HG03354 (cell line): ENCODE measurements around the gene STAT5A.
A peak's percentile ranks its signal among the peaks of the same experiment; 100 is the strongest.
"Not testable (repeated sequence)": the region's sequence is repeated elsewhere in the genome, so short reads cannot be mapped to it uniquely, and the experiment has no call there.

Experiments
- ATAC-seq: cut with Tn5 transposase; IDR thresholded peaks from one replicate; pipeline ENCODE4 v1.9.1; 2021; ENCODE audit warnings: mild to moderate bottlenecking; ENCODE audit not compliant: unreplicated experiment, poor library complexity, severe bottlenecking

Gene STAT5A

GRCh38 chr17:42283241-42284023 lies 4.9 kb upstream of the STAT5A start:
- ATAC-seq: no peak

- ATAC-seq: no peak
Observed at GRCh38 chr17:42284024-42284369, 4.3 kb upstream of the STAT5A start.

DNA sequence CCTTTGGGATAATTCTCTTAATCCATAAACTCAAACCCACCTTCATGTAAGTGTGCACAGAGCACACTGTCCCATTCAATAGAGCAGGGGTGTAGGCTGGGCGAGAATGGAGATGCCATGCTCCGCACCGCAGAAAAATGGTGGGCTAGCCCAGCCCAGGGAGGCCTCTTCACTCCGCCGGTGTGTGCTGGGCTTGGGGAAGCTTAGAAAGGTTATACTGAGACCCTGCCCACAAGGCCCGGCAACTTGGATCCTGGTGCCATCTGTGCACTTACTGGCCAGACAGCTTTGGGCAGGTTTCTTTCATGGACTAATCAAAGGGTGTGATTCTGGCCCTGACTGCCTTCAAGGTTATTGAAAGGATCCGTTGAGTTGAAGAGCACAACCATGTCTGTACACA lies 3.7 kb upstream of the STAT5A start:
- ATAC-seq: no peak

DNA sequence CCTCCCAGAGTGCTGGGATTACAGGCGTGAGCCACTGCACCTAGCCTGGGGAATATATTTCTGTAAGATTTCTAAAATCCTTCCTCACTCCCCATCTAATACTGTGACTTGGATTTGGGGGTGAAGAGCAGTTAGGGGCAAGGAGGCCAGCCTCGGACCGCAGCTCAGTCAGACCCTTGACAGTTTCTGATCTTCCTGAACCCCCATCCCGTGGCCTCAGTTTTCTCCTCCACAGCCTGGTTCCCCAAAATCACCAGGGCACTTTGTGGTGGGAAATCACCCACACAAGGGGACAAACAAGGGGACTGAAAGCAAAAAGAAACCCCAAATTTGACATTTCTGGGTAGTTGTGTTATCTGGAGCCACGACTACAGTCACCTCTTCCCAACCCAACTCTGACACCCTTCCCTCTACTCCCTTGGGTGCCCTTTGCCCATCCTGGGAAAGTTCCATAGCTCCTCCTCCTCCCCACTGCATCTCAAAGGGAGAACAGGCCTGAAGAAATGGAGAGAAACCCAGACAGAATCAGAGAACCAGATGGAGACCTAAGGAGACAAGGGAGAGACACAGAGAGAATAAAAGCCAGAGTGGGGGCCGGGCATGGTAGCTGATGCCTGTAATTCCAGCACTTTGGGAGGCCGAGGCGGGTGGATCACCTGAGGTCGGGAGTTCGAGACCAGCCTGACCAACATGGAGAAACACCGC lies 2.8 kb upstream of the STAT5A start:
- no peak for ATAC-seq

DNA sequence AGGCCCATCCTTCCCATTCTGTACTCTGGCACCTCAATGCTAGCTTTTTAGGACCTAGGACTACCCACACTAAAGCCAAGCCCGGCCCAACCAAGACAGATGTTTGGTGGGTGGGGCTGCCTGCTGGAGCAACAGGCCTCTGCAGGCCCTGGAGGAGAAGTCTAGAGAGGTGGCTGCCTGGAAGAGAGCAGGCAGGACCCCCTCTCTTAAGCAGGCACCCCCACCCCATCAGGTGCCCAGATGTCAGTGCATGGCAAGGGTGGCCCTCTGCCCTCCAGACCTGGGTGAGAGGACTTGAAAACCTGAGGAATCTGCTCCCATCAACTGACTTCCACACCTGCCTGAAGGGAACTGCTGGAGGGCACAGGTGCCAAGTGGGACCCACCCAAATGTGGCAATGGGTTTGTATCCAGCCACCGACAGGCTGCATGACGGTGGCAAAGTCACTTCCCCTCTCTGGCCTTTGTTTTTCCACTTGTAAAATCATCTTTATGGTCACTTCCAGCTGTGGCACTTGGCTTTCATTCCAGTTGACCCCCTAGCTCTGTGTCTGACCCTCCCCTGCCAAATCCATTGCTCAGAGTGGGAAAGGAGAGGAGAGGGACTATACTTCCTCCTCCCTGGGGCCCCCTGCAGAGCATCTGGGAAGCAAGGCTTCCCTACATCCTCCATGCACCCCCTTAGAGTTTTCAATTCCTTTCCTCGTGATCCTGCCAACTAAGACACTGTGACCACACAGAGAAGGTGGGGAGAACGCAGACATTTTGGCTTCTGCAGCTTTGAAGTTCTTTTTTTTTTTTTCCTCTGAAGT lies 1.7 kb upstream of the STAT5A start:
- no peak for ATAC-seq

DNA sequence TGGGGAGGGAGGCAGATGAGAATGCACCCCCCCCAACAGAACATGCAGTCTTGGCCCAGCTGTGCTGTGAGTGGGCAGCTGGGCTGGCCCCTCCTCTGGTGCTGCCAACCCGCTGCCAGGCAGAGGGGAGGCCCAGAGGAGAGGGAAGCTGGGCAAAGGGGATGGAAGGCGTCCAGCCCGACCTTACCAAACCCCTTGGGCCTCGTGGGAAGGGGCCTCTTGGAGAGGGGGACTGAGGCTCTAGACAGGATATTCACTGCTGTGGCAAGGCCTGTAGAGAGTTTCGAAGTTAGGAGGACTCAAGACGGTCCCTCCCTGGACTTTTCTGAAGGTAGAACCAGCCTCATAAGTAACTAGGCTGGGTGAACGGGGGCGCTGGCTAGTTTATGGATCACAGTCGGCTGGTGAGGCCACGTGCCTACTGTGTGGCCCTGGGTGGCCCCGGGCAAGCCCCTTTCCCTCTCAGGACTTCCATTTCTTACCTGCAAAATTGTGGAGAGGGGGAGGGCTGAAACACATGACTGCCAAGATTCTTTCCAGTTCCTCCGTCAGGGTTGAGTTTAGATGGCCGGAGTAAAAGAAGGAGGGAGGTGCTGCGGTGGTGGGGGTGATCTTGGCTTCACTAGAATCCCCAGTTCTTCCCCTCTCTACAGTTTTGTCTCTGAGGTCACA lies 857 bp upstream of the STAT5A start:
- ATAC-seq: peak; percentile 21

- peak; percentile 25 for ATAC-seq
Observed at GRCh38 chr17:42288803-42289610, 709 bp downstream of the STAT5A start.

- no peak for ATAC-seq
Observed at GRCh38 chr17:42289611-42290181, 1.4 kb downstream of the STAT5A start.

DNA sequence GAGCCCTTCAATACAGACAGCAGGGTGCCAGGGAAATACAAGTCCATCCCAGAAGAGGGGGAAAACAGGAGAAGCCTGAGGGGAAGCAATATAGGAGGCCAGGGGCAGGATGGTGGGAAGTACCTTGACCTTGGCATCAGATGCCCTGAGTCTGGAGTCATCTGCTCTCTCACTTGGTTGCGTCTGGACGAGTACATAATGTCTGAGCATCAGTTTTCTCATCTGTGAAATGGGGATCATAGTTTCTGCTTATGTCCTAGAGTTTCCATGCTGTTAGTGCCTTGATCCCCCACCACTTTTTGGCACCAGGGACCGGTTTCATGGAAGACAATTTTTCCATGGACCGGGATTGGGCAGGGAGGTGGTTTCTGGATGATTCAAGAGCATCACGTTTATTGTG lies 2.3 kb downstream of the STAT5A start:
- ATAC-seq: no peak

DNA sequence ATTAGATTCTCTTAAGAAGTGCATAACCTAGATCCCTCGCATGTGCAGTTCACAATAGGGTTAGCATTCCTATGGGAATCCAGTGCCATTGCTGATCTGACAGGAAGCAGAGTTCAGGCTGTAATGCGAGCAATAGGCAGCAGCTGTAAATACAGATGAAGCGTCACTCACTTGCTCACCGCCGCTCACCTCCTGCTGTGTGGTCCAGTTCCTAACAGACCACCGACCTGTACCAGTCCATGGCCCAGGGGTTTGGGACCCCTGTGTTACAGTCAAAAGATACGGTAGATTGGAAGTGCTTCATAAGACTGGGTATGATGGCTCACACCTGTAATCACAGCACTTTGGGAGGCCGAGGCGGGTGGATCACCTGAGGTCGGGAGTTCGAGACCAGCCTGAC lies 2.8 kb downstream of the STAT5A start:
- ATAC-seq: no peak

DNA sequence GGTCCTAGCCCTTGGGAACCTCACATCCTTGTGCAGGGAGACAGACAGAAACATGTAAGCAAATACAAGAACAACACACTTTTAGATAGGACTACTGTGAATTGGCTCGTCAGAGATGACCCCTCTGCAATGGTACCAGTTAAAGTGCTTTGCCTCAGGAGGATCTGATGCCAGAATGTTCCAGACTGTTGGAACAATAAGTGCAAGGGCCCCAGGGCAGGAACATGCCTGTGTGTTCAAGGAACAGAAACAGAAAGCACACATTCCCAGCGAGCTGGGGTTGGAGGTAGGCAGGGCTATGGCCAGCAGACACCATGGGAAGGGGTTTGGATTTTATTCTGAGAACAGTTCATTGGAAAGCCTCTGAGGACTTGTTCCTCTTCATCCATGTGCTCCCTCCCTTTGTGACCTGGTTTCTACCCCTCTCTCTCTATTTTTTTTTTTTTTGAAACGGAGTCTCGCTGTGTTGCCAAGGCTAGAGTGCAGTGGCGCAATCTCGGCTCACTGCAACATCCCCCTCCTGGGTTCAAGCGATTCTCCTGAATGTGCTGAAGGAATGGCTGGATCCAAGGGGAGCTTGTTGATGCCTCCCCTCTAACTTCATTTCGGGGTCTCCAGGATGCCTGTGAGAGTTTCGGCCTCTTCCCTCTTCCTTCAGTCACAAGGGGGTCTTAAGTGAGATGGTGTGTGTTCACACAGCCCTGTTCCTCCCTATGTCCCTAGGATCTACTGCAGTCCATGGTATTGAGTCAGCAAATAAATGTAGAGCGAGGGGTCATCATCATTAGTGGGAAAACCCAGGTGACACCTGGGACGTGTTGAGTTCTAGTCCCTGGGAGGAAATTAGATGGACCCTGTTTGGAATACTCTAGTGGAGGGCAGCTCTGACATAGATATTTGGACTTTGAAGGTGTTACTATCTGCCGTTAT lies 6.4 kb downstream of the STAT5A start:
- no peak for ATAC-seq

DNA sequence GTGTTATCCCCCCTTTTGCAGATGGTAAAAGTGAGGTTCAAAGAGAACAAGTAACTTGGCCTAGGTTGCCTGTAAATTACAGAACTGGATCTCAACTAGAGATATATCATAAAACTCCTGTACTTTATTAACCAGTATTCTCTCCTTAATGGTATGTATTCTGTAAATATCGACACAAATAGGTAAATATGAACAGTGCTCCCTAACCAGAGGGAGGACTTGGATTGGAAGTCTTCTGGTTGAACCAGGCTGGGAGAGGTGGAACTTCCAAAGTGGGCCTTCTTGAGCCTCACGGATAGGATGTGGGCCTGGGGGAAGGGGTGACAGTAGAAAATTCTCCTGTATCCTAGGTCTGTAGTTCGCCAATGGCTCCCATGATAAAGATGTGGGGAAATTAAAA lies 7.7 kb downstream of the STAT5A start:
- no peak for ATAC-seq

DNA sequence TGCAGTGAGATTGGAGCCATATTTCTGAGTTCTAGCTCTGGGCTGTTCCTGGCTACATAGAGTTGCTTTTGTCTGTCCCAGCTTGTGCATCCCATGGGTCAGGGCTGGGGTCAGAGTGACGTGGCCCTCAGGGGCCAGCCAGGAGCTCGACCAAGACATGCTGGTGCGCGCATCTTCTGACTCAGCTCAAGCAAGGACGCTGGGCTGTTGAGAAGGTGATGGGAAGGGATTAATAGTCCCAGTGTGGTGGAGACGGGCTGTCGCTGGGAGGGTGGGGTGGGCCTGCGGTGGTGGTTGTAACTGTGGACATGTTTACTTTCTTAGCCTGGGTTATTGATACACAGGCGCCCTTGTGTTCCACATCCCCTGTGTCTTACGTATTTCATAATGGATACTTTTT lies 9.5 kb downstream of the STAT5A start:
- ATAC-seq: not testable (repeated sequence)

- not testable (repeated sequence) for ATAC-seq
Observed at GRCh38 chr17:42299361-42299760, 11.1 kb downstream of the STAT5A start.

DNA sequence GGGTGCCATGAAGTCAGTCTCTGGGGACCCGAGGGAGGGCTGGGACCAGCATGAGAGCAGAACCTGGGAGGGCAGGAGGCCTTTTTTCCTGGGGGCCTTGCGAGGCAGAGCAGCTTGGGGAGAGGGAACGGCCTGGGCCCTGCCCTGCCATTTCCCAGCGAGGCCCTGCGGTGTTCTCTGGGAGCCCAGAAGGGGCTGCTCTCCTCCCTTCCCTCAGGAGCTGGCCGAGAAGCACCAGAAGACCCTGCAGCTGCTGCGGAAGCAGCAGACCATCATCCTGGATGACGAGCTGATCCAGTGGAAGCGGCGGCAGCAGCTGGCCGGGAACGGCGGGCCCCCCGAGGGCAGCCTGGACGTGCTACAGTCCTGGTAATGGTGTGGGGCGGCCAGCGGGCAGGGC lies 11.6 kb downstream of the STAT5A start:
- ATAC-seq: not testable (repeated sequence)

- ATAC-seq: no peak
Observed at GRCh38 chr17:42301022-42301421, 12.7 kb downstream of the STAT5A start.

GRCh38 chr17:42303694-42304093 lies 15.4 kb downstream of the STAT5A start:
- no peak for ATAC-seq
